DMS 273 (cell line): ENCODE measurements around the gene PLS1.
"Not testable (repeated sequence)": the region's sequence is repeated elsewhere in the genome, so short reads cannot be mapped to it uniquely, and the experiment has no call there.

Experiments
- DNase-seq: peaks from one replicate; lab custom pipeline; 2025; ENCODE audit not compliant: unreplicated experiment; lab: John Stamatoyannopoulos, UW

The PLS1 gene

GRCh38 chr3:142691527-142691926 lies 95.3 kb downstream of the PLS1 start:
- no peak for DNase-seq

- no peak for DNase-seq
These were observed 97.1 kb downstream of the PLS1 start for GRCh38 chr3:142693136-142693853.

- DNase-seq = no peak
These were observed 98.0 kb downstream of the PLS1 start for GRCh38 chr3:142694225-142694624.

GRCh38 chr3:142705198-142705597 lies 109.0 kb downstream of the PLS1 start:
- no peak for DNase-seq

GRCh38 chr3:142706321-142707127 lies 110.3 kb downstream of the PLS1 start:
- no peak for DNase-seq

- DNase-seq = no peak
These were observed 113.0 kb downstream of the PLS1 start for GRCh38 chr3:142709207-142709606.

- DNase-seq = not testable (repeated sequence)
These were observed 118.7 kb downstream of the PLS1 start for GRCh38 chr3:142714882-142715281.

- DNase-seq = no peak
These were observed 119.9 kb downstream of the PLS1 start for GRCh38 chr3:142716102-142716501.

- DNase-seq = no peak
These were observed 127.4 kb downstream of the PLS1 start for GRCh38 chr3:142723665-142723967.

GRCh38 chr3:142723968-142724681 lies 127.9 kb downstream of the PLS1 start, which contains the start of gene TRPC1:
TRPC1 (plus strand) TSS chr3:142724034; CDS start chr3:142724560, 526 bp downstream.
- DNase-seq = peak; percentile 95

GRCh38 chr3:142724682-142725356 lies 128.6 kb downstream of the PLS1 start:
- DNase-seq = peak; percentile 88

GRCh38 chr3:142725357-142725739 lies 129.2 kb downstream of the PLS1 start:
- no peak for DNase-seq

GRCh38 chr3:142726017-142726416 lies 129.8 kb downstream of the PLS1 start:
- no peak for DNase-seq

- no peak for DNase-seq
These were observed 135.9 kb downstream of the PLS1 start for GRCh38 chr3:142732066-142732465.

- DNase-seq = no peak
These were observed 138.6 kb downstream of the PLS1 start for GRCh38 chr3:142734834-142735233.

GRCh38 chr3:142735462-142735861 lies 139.3 kb downstream of the PLS1 start:
- DNase-seq = peak; percentile 30

GRCh38 chr3:142738396-142738795 lies 142.2 kb downstream of the PLS1 start:
- no peak for DNase-seq

- DNase-seq = no peak
These were observed 150.5 kb downstream of the PLS1 start for GRCh38 chr3:142746646-142747045.

GRCh38 chr3:142750531-142750930 lies 154.3 kb downstream of the PLS1 start:
- not testable (repeated sequence) for DNase-seq

- not testable (repeated sequence) for DNase-seq
These were observed 156.4 kb downstream of the PLS1 start for GRCh38 chr3:142752605-142753004.

- no peak for DNase-seq
These were observed 158.3 kb downstream of the PLS1 start for GRCh38 chr3:142754494-142754893.
